Tibial nerve (tissue), 4 donors: Measurements from ENCODE around the gene XRN2.

Experiments
- EP300 ChIP-seq, 2 donors: sonication (generic); formaldehyde crosslinking; IDR thresholded peaks; one replicate each; pipeline ENCODE4 v1.6.1; 2017; ENCODE audit warnings: antibody characterized with exemption in 2 of 2, mild to moderate bottlenecking in 1 of 2
- POLR2A ChIP-seq, 2 donors: fragments of 450-650 bp; IDR thresholded peaks; one replicate each; pipeline ENCODE4 v1.6.1; 2017; ENCODE audit warnings: antibody characterized with exemption in 2 of 2, mild to moderate bottlenecking in 2 of 2, moderate library complexity in 2 of 2
- TF ChIP-seq, protein P1 (sequence below), 5 experiments: fragments of 200-600 bp in 3 of 5; fragments of 450-650 bp in 2 of 5; sonication (generic) in 3 of 5; IDR thresholded peaks; one replicate each; pipeline ENCODE4 v1.5.1; 2016 to 2019; ENCODE audit warnings: antibody characterized with exemption in 5 of 5, mild to moderate bottlenecking in 3 of 5, moderate library complexity in 2 of 5

- TF ChIP-seq, protein P1, sequence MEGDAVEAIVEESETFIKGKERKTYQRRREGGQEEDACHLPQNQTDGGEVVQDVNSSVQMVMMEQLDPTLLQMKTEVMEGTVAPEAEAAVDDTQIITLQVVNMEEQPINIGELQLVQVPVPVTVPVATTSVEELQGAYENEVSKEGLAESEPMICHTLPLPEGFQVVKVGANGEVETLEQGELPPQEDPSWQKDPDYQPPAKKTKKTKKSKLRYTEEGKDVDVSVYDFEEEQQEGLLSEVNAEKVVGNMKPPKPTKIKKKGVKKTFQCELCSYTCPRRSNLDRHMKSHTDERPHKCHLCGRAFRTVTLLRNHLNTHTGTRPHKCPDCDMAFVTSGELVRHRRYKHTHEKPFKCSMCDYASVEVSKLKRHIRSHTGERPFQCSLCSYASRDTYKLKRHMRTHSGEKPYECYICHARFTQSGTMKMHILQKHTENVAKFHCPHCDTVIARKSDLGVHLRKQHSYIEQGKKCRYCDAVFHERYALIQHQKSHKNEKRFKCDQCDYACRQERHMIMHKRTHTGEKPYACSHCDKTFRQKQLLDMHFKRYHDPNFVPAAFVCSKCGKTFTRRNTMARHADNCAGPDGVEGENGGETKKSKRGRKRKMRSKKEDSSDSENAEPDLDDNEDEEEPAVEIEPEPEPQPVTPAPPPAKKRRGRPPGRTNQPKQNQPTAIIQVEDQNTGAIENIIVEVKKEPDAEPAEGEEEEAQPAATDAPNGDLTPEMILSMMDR (IDR thresholded peaks at IDR 0.05): no peak
- TF ChIP-seq POLR2A (IDR thresholded peaks at IDR 0.05) (no peak), EP300 (IDR thresholded peaks at IDR 0.05) (no peak)
Measured at GRCh38 chr20:21280522-21281016, 22.6 kb upstream of the XRN2 start.
